ENCODE results near the gene PLEKHA3.

DNA sequence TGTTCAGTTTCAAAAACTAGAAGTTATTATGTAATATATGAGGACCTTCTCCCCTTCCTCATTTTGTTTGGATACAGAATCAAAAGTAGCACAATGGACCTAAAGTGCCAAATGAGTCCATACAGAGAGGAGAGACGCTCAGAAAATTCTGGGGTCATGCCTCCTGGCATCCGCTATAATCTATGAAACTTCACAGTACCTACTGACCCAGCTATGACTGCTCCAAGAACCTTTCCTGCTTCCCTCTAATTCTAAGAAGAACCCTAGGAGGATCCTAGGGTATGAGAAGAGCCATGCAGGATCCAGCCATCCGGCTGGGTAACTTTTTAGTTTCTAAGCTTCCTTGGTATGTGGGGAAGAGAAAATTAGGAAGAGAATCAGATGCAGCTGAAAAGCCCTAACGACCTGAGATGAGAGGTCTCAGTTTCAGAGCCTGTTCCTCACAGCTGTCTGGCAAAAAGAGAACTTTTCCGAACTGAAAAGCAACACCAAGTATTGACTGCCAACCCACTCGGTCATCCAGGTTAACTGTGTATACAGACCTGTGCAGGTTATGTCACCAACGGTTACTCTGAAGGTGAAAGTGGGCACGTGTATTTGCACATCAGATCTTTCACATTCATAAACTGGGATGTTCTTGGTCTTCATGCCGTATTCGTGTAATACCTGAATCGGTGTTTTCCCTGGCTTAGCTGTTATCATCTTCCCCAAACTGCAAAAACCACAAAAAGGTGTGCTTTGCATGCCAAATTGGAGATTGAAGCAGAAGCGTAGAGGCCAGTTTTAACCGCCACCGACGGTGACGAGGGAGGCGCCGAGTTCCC, 30.3 kb upstream of the PLEKHA3 start:
- TF ChIP-seq, protein P1, sequence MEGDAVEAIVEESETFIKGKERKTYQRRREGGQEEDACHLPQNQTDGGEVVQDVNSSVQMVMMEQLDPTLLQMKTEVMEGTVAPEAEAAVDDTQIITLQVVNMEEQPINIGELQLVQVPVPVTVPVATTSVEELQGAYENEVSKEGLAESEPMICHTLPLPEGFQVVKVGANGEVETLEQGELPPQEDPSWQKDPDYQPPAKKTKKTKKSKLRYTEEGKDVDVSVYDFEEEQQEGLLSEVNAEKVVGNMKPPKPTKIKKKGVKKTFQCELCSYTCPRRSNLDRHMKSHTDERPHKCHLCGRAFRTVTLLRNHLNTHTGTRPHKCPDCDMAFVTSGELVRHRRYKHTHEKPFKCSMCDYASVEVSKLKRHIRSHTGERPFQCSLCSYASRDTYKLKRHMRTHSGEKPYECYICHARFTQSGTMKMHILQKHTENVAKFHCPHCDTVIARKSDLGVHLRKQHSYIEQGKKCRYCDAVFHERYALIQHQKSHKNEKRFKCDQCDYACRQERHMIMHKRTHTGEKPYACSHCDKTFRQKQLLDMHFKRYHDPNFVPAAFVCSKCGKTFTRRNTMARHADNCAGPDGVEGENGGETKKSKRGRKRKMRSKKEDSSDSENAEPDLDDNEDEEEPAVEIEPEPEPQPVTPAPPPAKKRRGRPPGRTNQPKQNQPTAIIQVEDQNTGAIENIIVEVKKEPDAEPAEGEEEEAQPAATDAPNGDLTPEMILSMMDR (optimal IDR thresholded peaks at IDR 0.05 in 1 of 3, IDR thresholded peaks at IDR 0.05 in 1 of 3, conservative IDR thresholded peaks at IDR 0.05 in 1 of 3; ENCODE audit: extremely low read depth in 1 of 3, insufficient read depth in 2 of 3, low read length in 3 of 3), result no peak
- no peak for TF ChIP-seq EZH2 (IDR thresholded peaks at IDR 0.05; ENCODE audit: low read length)

All from keratinocyte (primary cell).